Kidney tubule cell (primary cell): ENCODE results near the gene PACS2.
"Not testable (repeated sequence)": the region's sequence is repeated elsewhere in the genome, so short reads cannot be mapped to it uniquely, and the experiment has no call there.

ENCODE experiments used
- DNase-seq: peaks from one replicate; pipeline ENCODE4 v3.0.0-alpha.2; 2018; ENCODE audit warnings: low spot score

The PACS2 gene

GRCh38 chr14:105332350-105332874 is 17.9 kb downstream of the PACS2 start:
- no peak for DNase-seq

DNA sequence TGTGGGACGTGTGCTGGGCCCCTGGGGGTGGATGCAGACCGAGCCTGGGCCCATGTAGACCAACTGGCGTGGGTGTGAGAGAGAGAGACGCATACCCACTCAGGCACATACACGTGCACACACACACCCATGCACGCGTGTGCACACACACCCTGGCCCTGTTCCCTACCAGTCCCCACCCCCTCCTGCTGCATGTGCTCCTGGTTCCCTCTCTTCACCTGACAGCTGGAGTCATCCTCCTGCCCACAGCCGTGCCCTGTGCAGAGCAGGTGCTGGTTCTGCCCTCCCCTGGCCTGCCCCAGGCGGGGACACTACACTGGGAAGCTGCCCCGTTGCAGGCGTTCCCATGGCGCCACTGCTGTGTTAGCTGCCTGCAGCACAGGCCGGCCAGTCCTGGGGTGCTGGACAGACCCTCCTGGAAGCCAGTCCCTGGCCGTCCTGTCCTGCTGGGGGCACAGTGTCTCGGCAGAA is 18.5 kb downstream of the PACS2 start:
- no peak for DNase-seq

DNA sequence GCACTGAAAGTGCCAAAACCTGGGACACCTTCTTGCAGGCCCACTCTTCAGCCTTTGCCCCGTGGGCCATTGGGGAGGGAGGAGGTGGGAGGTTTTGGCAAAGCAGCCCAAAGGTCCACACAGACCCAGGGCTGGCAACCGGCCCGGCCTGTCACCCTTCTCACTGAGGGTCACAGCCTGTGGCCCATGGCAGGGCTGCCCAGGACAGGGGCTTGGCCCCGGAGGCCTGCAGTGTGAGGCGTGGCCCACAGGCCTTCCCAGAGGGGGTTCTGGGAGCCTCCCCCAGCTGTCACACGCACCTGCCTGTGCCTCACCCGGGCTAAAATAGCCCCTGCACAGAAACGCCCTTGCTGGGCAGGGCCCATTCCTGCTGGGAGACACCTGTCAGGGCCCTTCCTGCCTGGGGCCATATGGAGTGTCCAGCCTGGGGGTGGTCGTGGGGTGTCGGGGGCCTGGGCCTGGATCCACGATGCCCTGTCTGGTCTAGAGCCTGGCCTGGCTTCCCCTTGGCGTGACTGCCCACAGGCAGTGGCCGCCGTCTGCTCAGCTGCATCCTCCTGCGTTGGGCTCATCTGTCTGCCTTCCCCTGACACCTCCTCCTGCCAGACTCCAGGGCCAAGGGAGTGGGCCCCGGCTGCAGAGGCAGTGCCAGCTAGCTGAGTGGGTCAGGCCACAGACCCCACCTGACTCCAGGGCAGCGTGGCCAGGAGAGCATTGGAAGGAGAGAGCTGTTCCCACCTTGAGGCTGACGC is 19.2 kb downstream of the PACS2 start:
- no peak for DNase-seq

DNA sequence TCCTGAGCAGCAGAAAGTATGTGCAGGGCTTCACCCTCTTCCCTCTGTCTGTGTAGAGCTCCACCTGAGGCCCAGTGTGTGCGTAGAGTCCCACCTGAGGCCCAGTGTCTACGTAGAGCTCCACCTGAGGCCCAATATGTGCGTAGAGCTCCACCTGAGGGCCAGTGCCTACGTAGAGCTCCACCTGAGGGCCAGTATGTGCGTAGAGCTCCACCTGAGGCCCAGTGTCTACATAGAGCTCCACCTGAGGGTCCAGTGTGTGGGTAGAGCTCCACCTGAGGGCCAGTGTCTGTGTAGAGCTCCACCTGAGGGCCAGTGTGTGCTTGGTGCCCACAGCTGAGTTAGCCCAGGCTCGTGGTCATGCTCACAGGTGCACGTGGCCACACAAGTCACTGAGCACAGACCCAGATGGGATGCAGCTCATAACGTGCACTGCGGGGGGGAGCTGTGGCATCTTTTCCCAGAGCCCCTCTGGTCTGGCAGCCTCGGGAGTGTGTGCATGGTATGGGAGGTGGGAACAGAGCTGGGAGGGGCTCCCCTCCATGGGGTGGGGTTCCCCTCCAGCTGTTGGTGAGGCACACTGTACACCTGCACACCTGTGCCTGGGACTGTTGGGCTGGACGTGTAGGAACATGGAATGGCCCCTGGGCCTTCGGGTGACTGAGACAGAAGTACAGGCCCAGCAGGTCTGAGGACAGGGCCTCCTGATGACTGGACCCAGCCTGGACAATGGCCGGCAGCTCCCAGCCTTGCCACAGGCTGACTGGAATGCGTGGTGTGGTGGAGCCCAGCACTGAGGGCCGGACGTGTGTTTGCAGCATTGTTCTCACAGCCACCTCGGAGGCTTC is 20.1 kb downstream of the PACS2 start:
- no peak for DNase-seq

- DNase-seq = not testable (repeated sequence)
Observed at GRCh38 chr14:105335231-105335542, 20.6 kb downstream of the PACS2 start.

DNA sequence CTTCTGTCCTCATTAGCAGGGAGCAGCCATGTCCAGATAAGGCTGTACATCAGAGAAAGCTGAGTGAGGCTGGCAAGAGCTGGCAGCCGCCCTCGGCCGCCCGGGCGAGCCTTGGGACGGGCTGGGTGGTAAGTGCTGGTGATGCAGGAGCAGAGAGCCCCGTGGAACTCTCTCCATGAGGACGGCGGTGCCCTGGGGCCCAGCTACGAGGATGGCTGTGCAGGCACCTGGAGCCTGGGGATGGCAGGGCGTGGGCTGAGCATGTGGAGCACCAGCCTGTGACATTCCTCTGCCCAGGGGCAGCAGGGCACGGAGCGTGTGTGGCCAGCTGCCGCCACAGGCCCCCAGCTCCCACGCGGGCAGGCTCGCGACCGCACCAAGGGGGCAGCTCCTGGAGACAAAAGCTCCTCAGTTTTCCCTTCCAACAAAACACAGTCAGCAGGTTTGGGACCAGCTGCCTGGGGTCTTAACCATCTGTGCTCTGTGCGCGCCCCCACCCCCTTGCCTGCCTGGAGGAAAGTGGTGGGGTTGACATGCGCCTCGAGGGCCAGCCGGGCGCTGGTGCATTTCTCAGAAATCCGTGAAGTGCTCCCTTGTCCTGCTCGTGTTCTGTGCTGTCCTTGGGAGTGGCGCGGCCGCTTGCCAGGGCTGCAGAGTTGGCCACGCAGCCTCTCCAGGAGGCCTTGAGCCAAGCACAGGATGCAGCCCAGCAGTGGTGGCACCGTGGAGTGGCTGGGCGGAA is 21.4 kb downstream of the PACS2 start:
- no peak for DNase-seq

DNA sequence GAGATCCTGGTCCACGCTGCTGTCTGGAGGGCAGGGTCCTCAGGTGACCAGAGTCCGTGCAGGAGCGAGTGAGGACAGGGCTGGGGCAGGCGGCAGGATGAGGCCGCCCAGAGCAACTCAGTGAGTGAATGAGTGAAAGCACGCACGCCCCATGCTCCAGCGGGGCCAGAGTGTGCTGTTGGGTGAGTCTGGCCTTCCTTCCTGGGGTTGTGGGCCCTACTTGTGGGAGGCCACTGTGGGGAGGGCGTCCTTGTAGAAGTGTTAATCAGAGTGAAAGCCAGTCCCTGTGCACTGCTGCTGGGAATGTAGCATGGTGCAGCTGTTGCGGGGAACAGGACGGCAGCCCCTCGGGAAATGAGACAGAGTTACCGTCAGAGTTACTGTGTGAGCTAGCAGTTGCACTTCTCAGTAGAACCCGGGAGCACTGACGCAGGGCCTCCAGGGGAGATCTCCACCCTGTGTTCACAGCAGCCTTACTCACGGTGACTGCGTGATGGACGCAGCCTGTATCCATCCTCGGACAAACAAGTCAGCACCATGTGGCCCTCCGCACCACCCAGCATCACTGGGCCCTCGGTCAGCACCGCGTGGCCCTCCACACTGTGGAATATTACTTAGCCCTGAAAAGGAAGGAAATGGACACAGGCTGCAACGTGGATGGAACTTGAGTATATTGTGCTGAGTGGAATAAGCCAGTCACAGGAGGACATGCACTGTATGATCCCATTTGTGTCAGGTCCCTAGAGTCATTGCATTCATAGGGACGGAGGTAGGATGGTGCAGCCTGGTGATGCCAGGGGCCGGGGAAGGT is 22.1 kb downstream of the PACS2 start:
- DNase-seq = no peak

DNA sequence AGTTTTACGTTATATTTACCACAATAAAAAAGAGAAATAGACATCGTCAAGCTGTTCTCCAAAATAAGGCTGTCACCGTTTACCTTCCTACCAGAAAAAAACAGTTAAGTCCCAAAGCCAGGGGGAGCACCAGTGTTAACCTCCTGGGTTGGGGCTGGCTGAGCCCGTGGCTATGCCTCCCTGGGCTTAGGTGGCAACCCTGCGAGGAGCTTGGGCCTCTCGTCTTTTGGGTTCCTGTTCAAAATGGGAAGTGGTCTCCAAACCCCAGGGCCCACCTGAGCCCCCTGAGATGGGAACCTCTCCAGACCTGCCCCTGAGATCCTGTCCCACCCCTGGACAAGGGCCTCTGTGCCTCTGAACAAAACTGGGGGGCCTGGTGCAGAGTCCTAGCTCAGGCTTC is 22.9 kb downstream of the PACS2 start:
- no peak for DNase-seq

DNA sequence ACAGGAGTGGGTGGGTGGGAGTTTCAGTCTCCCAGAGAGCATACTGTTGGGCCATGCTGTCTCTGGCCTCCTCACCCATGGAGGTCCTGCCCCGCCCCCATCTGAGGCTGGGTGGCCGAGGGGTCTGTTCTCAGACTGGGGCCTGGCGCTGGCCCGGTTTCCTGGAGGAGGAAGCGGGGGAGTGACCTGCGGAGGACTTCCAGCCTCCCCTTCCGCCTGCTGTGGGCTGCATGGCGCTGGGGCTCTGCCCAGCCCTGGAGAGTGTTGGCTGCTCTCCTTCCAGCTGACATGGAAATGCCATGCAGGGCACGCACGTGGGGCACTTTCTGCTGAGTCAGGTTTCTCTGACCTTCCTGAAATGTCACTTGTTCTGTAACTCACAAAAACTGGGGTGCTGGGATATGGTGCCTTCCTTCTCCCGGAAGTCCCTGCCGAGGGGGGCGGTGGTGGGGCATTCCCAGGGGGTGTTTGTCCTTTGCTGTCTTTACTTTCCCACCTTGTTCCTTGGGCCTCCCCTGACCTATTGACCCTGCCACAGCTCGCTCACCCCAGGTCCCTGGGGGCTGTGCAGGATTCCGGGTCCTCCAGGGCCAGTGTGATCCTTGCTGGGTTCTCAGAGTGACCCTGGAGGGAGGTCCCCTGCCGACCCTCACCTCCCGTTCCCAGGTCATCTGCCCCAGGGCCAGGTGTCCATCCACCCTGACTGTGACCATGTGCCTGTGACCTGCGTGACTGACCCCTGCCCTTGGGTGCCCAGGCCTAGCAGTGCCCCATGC is 23.6 kb downstream of the PACS2 start:
- DNase-seq = no peak

GRCh38 chr14:105340821-105341733 is 26.5 kb downstream of the PACS2 start:
- no peak for DNase-seq

- no peak for DNase-seq
Observed at GRCh38 chr14:105343194-105343593, 28.6 kb downstream of the PACS2 start.

DNA sequence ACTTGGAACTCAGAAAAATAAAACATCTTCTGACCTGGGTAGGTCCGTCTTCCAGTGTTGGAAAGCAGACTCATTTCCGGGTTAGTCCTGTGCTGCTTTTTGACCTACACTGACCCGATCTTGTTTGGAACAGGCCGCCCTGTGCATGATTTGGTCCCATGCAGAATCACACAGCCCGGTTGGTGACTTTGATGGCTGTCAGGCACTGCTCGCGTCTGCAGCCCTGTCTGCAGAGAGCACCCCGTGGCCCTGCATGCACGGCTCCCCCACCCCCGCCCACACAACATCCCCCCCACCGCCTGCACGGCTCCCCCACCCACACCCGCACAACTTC is 31.6 kb downstream of the PACS2 start:
- DNase-seq = no peak

- DNase-seq = no peak
Observed at GRCh38 chr14:105346876-105347586, 32.5 kb downstream of the PACS2 start.

DNA sequence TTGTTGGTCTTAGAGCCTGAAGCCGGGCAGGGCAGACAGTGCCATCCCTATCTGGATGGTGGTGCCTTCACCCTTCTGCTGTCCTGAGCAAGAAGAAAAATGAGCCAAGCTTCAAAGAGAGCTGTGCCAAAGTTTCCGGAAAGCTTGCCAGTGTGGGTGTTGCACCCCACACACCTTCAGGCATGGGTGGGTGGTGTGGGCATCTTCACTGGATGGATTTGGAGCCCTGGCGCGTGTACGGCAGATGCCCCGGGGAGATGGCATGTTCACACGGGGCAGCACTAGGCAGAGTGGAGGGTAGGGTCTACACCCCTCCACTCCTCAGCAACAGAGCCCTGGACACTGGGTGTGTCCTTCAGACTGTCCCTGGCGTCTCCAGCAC is 33.0 kb downstream of the PACS2 start:
- no peak for DNase-seq

GRCh38 chr14:105348169-105348944 is 33.8 kb downstream of the PACS2 start:
- DNase-seq = no peak

GRCh38 chr14:105348945-105349699 is 34.6 kb downstream of the PACS2 start:
- DNase-seq = no peak

- DNase-seq = no peak
Observed at GRCh38 chr14:105349992-105350391, 35.4 kb downstream of the PACS2 start.
